Neural crest cell (in vitro differentiated cells): ENCODE data around the gene TWF2. TPM values are rescaled to one million over a fixed set of nuclear protein-coding genes. Genes with fewer than 3 reads are reported as not detected.

Experiments used
- DNase-seq: peaks from one replicate; pipeline ENCODE4 v3.0.0; 2021; ENCODE audit warnings: low read depth, mixed read lengths, low spot score
- H3K27ac Mint-ChIP-seq: one replicate; pipeline ENCODE4 v1.8.0; 2021; ENCODE audit warnings: mild to moderate bottlenecking, mixed read lengths; ENCODE audit not compliant: unreplicated experiment
- H3K27me3 Mint-ChIP-seq: 2 replicates; pipeline ENCODE4 v1.8.0; 2021; ENCODE audit warnings: low read depth, mild to moderate bottlenecking, mixed read lengths
- H3K36me3 Mint-ChIP-seq: 2 replicates; pipeline ENCODE4 v1.8.0; 2021; ENCODE audit warnings: low read depth, mild to moderate bottlenecking, mixed read lengths
- H3K4me1 Mint-ChIP-seq: 2 replicates; pipeline ENCODE4 v1.8.0; 2021; ENCODE audit warnings: mixed read lengths
- H3K4me3 Mint-ChIP-seq: one replicate; pipeline ENCODE4 v1.8.0; 2021; ENCODE audit warnings: mild to moderate bottlenecking, mixed read lengths
- H3K9me3 Mint-ChIP-seq: 2 replicates; pipeline ENCODE4 v1.8.0; 2021; ENCODE audit warnings: mixed read lengths
- total RNA-seq: library from RNA; stranded (reverse); gene quantifications from 2 replicates; pipeline ENCODE4 v1.2.1, GENCODE V29; 2021
- TF ChIP-seq, protein P1 (sequence below): fragments of 200-600 bp; sonication (generic); conservative IDR thresholded peaks from 2 replicates; pipeline ENCODE4 v1.5.0; 2021; ENCODE audit warnings: antibody characterized with exemption, mild to moderate bottlenecking

The TWF2 gene
- total RNA-seq, 1 donor from 2014 or later: 31.7 TPM

DNA sequence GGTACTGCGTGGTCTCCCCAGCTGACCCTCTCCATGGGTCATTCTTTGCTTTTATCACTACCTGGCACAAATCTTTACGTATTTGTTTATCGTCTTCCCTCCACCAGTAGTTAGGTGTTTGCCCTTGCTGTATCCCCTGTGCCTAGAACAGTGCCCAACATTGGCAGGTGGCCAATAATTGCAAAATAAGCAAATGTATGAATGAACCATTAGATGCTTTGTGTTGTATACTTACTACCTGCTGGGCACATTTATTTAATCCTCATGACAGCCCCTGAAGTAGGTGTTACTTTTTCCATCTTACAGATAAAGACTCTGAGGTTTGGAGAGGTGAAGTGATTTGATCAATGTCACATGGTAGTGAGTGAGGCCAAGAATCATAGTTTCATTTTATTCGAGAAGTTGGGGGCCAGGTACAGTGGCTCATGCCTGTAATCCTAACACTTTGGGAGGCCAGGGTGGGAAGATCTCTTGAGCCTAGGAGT lies 2.0 kb upstream of the TWF2 start:
- Mint-ChIP-seq H3K4me1 (peaks cover 31% of the 10 kb centered on the region), H3K27me3 (peaks cover 27% of the 10 kb centered on the region), H3K27ac (peak overlapping the region; percentile 75), H3K9me3 (peaks cover 2% of the 10 kb centered on the region), H3K4me3 (peak overlapping the region; percentile 97), H3K36me3 (no peaks in the 10 kb centered on the region)
- TF ChIP-seq, protein P1, sequence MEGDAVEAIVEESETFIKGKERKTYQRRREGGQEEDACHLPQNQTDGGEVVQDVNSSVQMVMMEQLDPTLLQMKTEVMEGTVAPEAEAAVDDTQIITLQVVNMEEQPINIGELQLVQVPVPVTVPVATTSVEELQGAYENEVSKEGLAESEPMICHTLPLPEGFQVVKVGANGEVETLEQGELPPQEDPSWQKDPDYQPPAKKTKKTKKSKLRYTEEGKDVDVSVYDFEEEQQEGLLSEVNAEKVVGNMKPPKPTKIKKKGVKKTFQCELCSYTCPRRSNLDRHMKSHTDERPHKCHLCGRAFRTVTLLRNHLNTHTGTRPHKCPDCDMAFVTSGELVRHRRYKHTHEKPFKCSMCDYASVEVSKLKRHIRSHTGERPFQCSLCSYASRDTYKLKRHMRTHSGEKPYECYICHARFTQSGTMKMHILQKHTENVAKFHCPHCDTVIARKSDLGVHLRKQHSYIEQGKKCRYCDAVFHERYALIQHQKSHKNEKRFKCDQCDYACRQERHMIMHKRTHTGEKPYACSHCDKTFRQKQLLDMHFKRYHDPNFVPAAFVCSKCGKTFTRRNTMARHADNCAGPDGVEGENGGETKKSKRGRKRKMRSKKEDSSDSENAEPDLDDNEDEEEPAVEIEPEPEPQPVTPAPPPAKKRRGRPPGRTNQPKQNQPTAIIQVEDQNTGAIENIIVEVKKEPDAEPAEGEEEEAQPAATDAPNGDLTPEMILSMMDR: no peak
- no peak for DNase-seq

- peak overlapping the region; percentile 97 for H3K4me3 Mint-ChIP-seq
- no peak for DNase-seq
- peak overlapping the region; percentile 75 for H3K27ac Mint-ChIP-seq
- TF ChIP-seq, protein P1: no peak
- peaks cover 31% of the 10 kb centered on the region for H3K4me1 Mint-ChIP-seq
- H3K36me3 Mint-ChIP-seq: no peaks in the 10 kb centered on the region
- H3K9me3 Mint-ChIP-seq: peaks cover 2% of the 10 kb centered on the region
- peaks cover 25% of the 10 kb centered on the region for H3K27me3 Mint-ChIP-seq
These were observed 1.3 kb upstream of the TWF2 start for GRCh38 chr3:52240059-52240885.

- H3K4me3 Mint-ChIP-seq: peak overlapping the region; percentile 97
- H3K4me1 Mint-ChIP-seq: peaks cover 27% of the 10 kb centered on the region
- no peaks in the 10 kb centered on the region for H3K36me3 Mint-ChIP-seq
- TF ChIP-seq, protein P1: no peak
- peak overlapping the region; percentile 57 for H3K27ac Mint-ChIP-seq
- no peak for DNase-seq
- H3K9me3 Mint-ChIP-seq: peaks cover under 1% of the 10 kb centered on the region
- peaks cover 6% of the 10 kb centered on the region for H3K27me3 Mint-ChIP-seq
These were observed 681 bp downstream of the TWF2 start for GRCh38 chr3:52238193-52238760.

- H3K27ac Mint-ChIP-seq: no peak overlapping the region
- peaks cover 27% of the 10 kb centered on the region for H3K4me1 Mint-ChIP-seq
- H3K4me3 Mint-ChIP-seq: peak overlapping the region; percentile 97
- TF ChIP-seq, protein P1: no peak
- H3K9me3 Mint-ChIP-seq: no peaks in the 10 kb centered on the region
- no peaks in the 10 kb centered on the region for H3K36me3 Mint-ChIP-seq
- peaks cover 2% of the 10 kb centered on the region for H3K27me3 Mint-ChIP-seq
- DNase-seq: no peak
These were observed 1.2 kb downstream of the TWF2 start for GRCh38 chr3:52237657-52238172.

DNA sequence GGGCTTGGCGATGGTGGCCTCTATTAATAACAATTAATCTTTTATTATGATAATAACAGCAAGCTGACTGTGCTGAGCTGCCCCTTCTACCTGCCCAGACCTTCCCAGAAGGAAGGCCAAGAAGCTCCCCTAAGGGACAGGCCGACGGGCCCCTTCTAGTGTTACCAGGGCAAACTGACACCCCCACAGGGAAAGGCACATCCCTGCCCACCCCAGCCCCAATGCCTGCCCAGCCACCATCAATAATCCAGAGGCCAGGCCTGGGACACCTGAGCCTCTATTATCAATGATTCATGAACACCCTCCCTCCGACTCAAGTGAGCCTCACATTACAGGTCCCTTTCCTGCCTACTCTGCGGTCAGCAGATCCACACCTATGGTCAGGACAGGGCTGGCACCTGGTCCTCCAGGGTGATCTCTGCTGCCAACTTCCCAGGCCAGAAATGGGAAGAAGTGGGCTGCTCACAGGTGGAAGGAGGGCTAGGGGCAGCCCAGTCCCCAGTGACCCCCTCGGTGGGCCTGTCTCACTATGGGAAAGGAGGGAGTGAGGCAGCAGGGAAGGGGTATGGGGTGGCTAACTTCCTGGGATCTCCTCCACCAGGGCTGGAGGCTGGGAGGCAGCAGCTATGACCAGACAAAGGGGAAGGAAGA lies 1.8 kb downstream of the TWF2 start:
- Mint-ChIP-seq H3K4me3 (peak overlapping the region; percentile 34), H3K27ac (no peak overlapping the region), H3K9me3 (no peaks in the 10 kb centered on the region), H3K27me3 (peaks cover 2% of the 10 kb centered on the region), H3K36me3 (no peaks in the 10 kb centered on the region), H3K4me1 (peaks cover 27% of the 10 kb centered on the region)
- TF ChIP-seq, protein P1: no peak
- no peak for DNase-seq
